K562 (cell line): ENCODE data around the gene NRCAM. TPM values are rescaled to one million over a fixed set of nuclear protein-coding genes. Genes with fewer than 3 reads are reported as not detected.

Experiments used
- ADNP ChIP-seq: fragments of 200-800 bp; sonication (Bioruptor generic); IDR thresholded peaks from 2 replicates; pipeline ENCODE4 v1.6.1; 2016; ENCODE audit warnings: missing genetic modification characterization, missing compliant biosample characterization
- CEBPZ ChIP-seq: fragments of 150-350 bp; IDR thresholded peaks from 2 replicates; pipeline ENCODE4 v1.6.1; 2014; ENCODE audit warnings: low read depth, mild to moderate bottlenecking, low read length, borderline replicate concordance
- EGR1 ChIP-seq: fragments of 450-650 bp; conservative IDR thresholded peaks from 2 replicates; pipeline ENCODE4 v1.6.1; 2017; ENCODE audit warnings: mild to moderate bottlenecking
- FIP1L1 ChIP-seq: fragments of 200-400 bp; formaldehyde crosslinking; IDR thresholded peaks from 2 replicates; pipeline ENCODE4 v1.6.1; 2018; ENCODE audit warnings: mild to moderate bottlenecking, low read depth, low read length; ENCODE audit not compliant: poor library complexity, severe bottlenecking
- FOXK2 ChIP-seq, 2 experiments: fragments of 450-650 bp; IDR thresholded peaks in 1 of 2; conservative IDR thresholded peaks in 1 of 2; 2 replicates each; pipeline ENCODE4 v1.6.1; 2016; ENCODE audit warnings: low read depth in 2 of 2, mild to moderate bottlenecking in 1 of 2
- MCM7 ChIP-seq, 2 experiments: fragments of 450-650 bp; IDR thresholded peaks; 2 replicates each; pipeline ENCODE4 v1.6.1; 2016 to 2018
- NCOA1 ChIP-seq: fragments of 450-650 bp; IDR thresholded peaks from 2 replicates; pipeline ENCODE4 v1.6.1; 2016; ENCODE audit warnings: low read depth
- NEUROD1 ChIP-seq: fragments of 150-350 bp; IDR thresholded peaks from 2 replicates; pipeline ENCODE4 v1.6.1; 2014; ENCODE audit warnings: borderline replicate concordance, low read length, low read depth; ENCODE audit not compliant: partially characterized antibody
- PRPF4 ChIP-seq: fragments of 200-400 bp; formaldehyde crosslinking; IDR thresholded peaks from one replicate; pipeline ENCODE4 v1.6.1; 2017; ENCODE audit warnings: low read length, low read depth, mild to moderate bottlenecking; ENCODE audit not compliant: insufficient read depth, poor library complexity, severe bottlenecking
- RBBP5 ChIP-seq: fragments of 200-600 bp; sonication (generic); IDR thresholded peaks from 2 replicates; pipeline ENCODE4 v1.6.1; 2012; ENCODE audit warnings: borderline replicate concordance, mild to moderate bottlenecking, low read length, control low read depth, inconsistent platforms; ENCODE audit not compliant: insufficient read depth, poor library complexity, severe bottlenecking
- RBM14 ChIP-seq: fragments of 200-400 bp; formaldehyde crosslinking; IDR thresholded peaks from 2 replicates; pipeline ENCODE4 v1.6.1; 2018; ENCODE audit warnings: low read depth, mild to moderate bottlenecking, low read length, moderate library complexity, borderline replicate concordance; ENCODE audit not compliant: insufficient read depth
- TAL1 ChIP-seq: fragments of 450-650 bp; IDR thresholded peaks from 2 replicates; pipeline ENCODE4 v1.6.1; 2016; ENCODE audit warnings: mild to moderate bottlenecking
- TSC22D4 ChIP-seq: fragments of 450-650 bp; IDR thresholded peaks from 2 replicates; pipeline ENCODE4 v1.6.1; 2016; ENCODE audit warnings: missing genetic modification characterization, missing biosample characterization, control low read depth
- ZNF143 ChIP-seq: sonication (generic); formaldehyde crosslinking; IDR thresholded peaks from 2 replicates; pipeline ENCODE4 v1.9.0; 2022; ENCODE audit warnings: mild to moderate bottlenecking, missing genetic modification reagents
- ZNF175 ChIP-seq: fragments of 200-800 bp; sonication (Bioruptor generic); IDR thresholded peaks from 2 replicates; pipeline ENCODE4 v1.6.1; 2016; ENCODE audit warnings: low read depth, mild to moderate bottlenecking, missing genetic modification characterization, missing compliant biosample characterization
- ZNF282 ChIP-seq: sonication (generic); formaldehyde crosslinking; IDR thresholded peaks from 2 replicates; pipeline ENCODE4 v1.8.1; 2023; ENCODE audit warnings: missing genetic modification reagents
- ZNF655 ChIP-seq: fragments of 250-450 bp; sonication (Bioruptor Pico); IDR thresholded peaks from 2 replicates; pipeline ENCODE4 v1.5.0; 2021
- ZNF76 ChIP-seq: fragments of 250-450 bp; sonication (Bioruptor Pico); IDR thresholded peaks from 2 replicates; pipeline ENCODE4 v1.4.0; 2020; ENCODE audit warnings: mild to moderate bottlenecking, moderate library complexity, borderline replicate concordance
- polyA plus RNA-seq, 8 experiments: library from polyadenylated mRNA; depleted of rRNA in 4 of 8; stranded (reverse) in 5 of 8; unstranded in 3 of 8; fragments of >200 nt; fragmentation: Nextera tagmentation in 2 of 8; fragmentation: Illumina TruSeq in 1 of 8; extraction: Ambion mirVana in 2 of 8; extraction: Trizol in 1 of 8; gene quantifications; 2 replicates each; pipeline versions ENCODE4 v1.2.1 to v1.2.3, GENCODE V29; 2011 to 2014; ENCODE audit warnings: inconsistent platforms in 1 of 8, missing spikeins in 1 of 8
- total RNA-seq, 7 experiments: library from RNA; depleted of rRNA in 6 of 7; stranded (reverse); fragments of >200 nt in 6 of 7; fragmentation: Illumina TruSeq in 2 of 7; extraction: Trizol in 2 of 7; gene quantifications; 2 replicates each; pipeline versions ENCODE4 v1.2.1 to v1.2.3, GENCODE V29; 2011 to 2021; ENCODE audit warnings: low replicate concordance in 1 of 7
- TF ChIP-seq, protein P1 (sequence below): fragments of 450-650 bp; formaldehyde crosslinking; IDR thresholded peaks from 2 replicates; pipeline ENCODE4 v1.4.0; 2022; ENCODE audit warnings: missing genetic modification characterization
- TF ChIP-seq, protein P2 (sequence below): fragments of 250-450 bp; sonication (Bioruptor Pico); IDR thresholded peaks from 2 replicates; pipeline ENCODE4 v1.8.0; 2022; ENCODE audit warnings: moderate library complexity, mild to moderate bottlenecking, inconsistent platforms

NRCAM gene
- total and polyA plus RNA-seq, 9 of the 15 experiments (the other 6 are each of a cell fraction or from before 2014, with no cell fraction given) = 0.03 to 0.54 (median 0.12) TPM; not detected in 1

- TF ChIP-seq TSC22D4 (tag) (no peak), NCOA1 (no peak), ZNF175 (CRISPR knock-in tag) (no peak), ZNF76 (CRISPR knock-in tag) (no peak), ZNF282 (CRISPR knock-in tag) (no peak), TAL1 (peak; percentile 28; the same call in 1 of the 2 replicates), CEBPZ (no peak), MCM7 (IDR thresholded peaks at IDR 0.05) (no peak), PRPF4 (no peak), ZNF655 (no peak), ADNP (tag) (0 out of 2 replicates have a peak, but pooled peaks have one; percentile 50), FOXK2 (conservative IDR thresholded peaks at IDR 0.05 in 1 of 2, IDR thresholded peaks at IDR 0.05 in 1 of 2; ENCODE audit: low read depth in 2 of 2) (peak in 1 of 2 experiments; percentile 44; a peak in 1 of 4 replicates), ZNF143 (CRISPR knock-in tag) (no peak), RBBP5 (peak; percentile 60), EGR1 (no peak), RBM14 (no peak), NEUROD1 (peak; percentile 53), FIP1L1 (no peak)
- TF ChIP-seq, protein P1, sequence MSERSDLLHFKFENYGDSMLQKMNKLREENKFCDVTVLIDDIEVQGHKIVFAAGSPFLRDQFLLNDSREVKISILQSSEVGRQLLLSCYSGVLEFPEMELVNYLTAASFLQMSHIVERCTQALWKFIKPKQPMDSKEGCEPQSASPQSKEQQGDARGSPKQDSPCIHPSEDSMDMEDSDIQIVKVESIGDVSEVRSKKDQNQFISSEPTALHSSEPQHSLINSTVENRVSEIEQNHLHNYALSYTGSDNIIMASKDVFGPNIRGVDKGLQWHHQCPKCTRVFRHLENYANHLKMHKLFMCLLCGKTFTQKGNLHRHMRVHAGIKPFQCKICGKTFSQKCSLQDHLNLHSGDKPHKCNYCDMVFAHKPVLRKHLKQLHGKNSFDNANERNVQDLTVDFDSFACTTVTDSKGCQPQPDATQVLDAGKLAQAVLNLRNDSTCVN (CRISPR knock-in tag) = no peak
- TF ChIP-seq, protein P2, sequence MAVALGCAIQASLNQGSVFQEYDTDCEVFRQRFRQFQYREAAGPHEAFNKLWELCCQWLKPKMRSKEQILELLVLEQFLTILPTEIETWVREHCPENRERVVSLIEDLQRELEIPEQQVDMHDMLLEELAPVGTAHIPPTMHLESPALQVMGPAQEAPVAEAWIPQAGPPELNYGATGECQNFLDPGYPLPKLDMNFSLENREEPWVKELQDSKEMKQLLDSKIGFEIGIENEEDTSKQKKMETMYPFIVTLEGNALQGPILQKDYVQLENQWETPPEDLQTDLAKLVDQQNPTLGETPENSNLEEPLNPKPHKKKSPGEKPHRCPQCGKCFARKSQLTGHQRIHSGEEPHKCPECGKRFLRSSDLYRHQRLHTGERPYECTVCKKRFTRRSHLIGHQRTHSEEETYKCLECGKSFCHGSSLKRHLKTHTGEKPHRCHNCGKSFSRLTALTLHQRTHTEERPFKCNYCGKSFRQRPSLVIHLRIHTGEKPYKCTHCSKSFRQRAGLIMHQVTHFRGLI (CRISPR knock-in tag) = no peak
Measured at GRCh38 chr7:108103558-108104298, 352.5 kb downstream of the NRCAM start (continued).
